K562 (cell line): ENCODE results near the gene GPER1. TPM values are rescaled to one million over a fixed set of nuclear protein-coding genes. Genes with fewer than 3 reads are reported as not detected.

ENCODE experiments used
- ATF1 ChIP-seq, 2 experiments: fragments of 450-650 bp in 1 of 2; IDR thresholded peaks; 2 replicates each; pipeline ENCODE4 v1.6.1; 2016; ENCODE audit warnings: missing compliant biosample characterization in 1 of 2, missing genetic modification characterization in 1 of 2
- EP300 ChIP-seq: IDR thresholded peaks from 2 replicates; pipeline ENCODE4 v1.6.1; 2012; ENCODE audit warnings: low read length, improper control_type of control experiment
- HDAC1 ChIP-seq, 2 experiments: fragments of 450-650 bp; IDR thresholded peaks; 2 replicates each; pipeline ENCODE4 v1.6.1; 2016 to 2017; ENCODE audit warnings: inconsistent platforms in 1 of 2, mild to moderate bottlenecking in 1 of 2, moderate library complexity in 1 of 2
- MTA3 ChIP-seq: fragments of 450-650 bp; formaldehyde crosslinking; IDR thresholded peaks from 2 replicates; pipeline ENCODE4 v1.6.1; 2017; ENCODE audit warnings: mild to moderate bottlenecking, borderline replicate concordance
- NKRF ChIP-seq: fragments of 450-650 bp; IDR thresholded peaks from 2 replicates; pipeline ENCODE4 v1.6.1; 2016; ENCODE audit warnings: borderline replicate concordance
- SNAPC5 ChIP-seq: fragments of 250-450 bp; sonication (Bioruptor Pico); IDR thresholded peaks from 2 replicates; pipeline ENCODE4 v1.8.0; 2021; ENCODE audit warnings: moderate library complexity, mild to moderate bottlenecking, inconsistent platforms
- TGIF2 ChIP-seq: sonication (generic); formaldehyde crosslinking; IDR thresholded peaks from 2 replicates; pipeline ENCODE4 v1.8.1; 2022; ENCODE audit warnings: mild to moderate bottlenecking, missing genetic modification reagents, moderate library complexity
- ZFX ChIP-seq: sonication (generic); formaldehyde crosslinking; IDR thresholded peaks from 2 replicates; pipeline ENCODE4 v1.8.0; 2022; ENCODE audit warnings: mild to moderate bottlenecking, missing genetic modification reagents, moderate library complexity
- ZKSCAN1 ChIP-seq: fragments of 150-350 bp; IDR thresholded peaks from 2 replicates; pipeline ENCODE4 v1.6.1; 2016; ENCODE audit warnings: low read depth, low read length
- ZNF124 ChIP-seq: sonication (generic); formaldehyde crosslinking; IDR thresholded peaks from 2 replicates; pipeline ENCODE4 v1.8.1; 2022; ENCODE audit warnings: missing genetic modification reagents
- ZNF184 ChIP-seq: sonication (generic); formaldehyde crosslinking; IDR thresholded peaks from 2 replicates; pipeline ENCODE4 v1.5.0; 2020; ENCODE audit warnings: missing genetic modification reagents
- ZNF274 ChIP-seq: IDR thresholded peaks from 2 replicates; pipeline ENCODE4 v1.6.1; 2011; ENCODE audit warnings: low read depth, mild to moderate bottlenecking, low read length, moderate library complexity, borderline replicate concordance
- polyA plus RNA-seq, 8 experiments: library from polyadenylated mRNA; depleted of rRNA in 4 of 8; stranded (reverse) in 5 of 8; unstranded in 3 of 8; fragments of >200 nt; fragmentation: Nextera tagmentation in 2 of 8; fragmentation: Illumina TruSeq in 1 of 8; extraction: Ambion mirVana in 2 of 8; extraction: Trizol in 1 of 8; gene quantifications; 2 replicates each; pipeline versions ENCODE4 v1.2.1 to v1.2.3, GENCODE V29; 2011 to 2014; ENCODE audit warnings: inconsistent platforms in 1 of 8, missing spikeins in 1 of 8
- total RNA-seq, 7 experiments: library from RNA; depleted of rRNA in 6 of 7; stranded (reverse); fragments of >200 nt in 6 of 7; fragmentation: Illumina TruSeq in 2 of 7; extraction: Trizol in 2 of 7; gene quantifications; 2 replicates each; pipeline versions ENCODE4 v1.2.1 to v1.2.3, GENCODE V29; 2011 to 2021; ENCODE audit warnings: low replicate concordance in 1 of 7
- TF ChIP-seq, protein P1 (sequence below): fragments of 450-650 bp; IDR thresholded peaks from 2 replicates; pipeline ENCODE4 v1.6.1; 2016; ENCODE audit warnings: mild to moderate bottlenecking, moderate library complexity
- TF ChIP-seq, protein P2 (sequence below): fragments of 450-650 bp; IDR thresholded peaks from 2 replicates; pipeline ENCODE4 v1.6.1; 2018; ENCODE audit warnings: mild to moderate bottlenecking, low read depth; ENCODE audit not compliant: partially characterized antibody

GPER1 gene
- total and polyA plus RNA-seq, 9 of the 15 experiments (the other 6 are each of a cell fraction or from before 2014, with no cell fraction given), result 0.04 to 0.09 (median 0.08) TPM; not detected in 6

- TF ChIP-seq, protein P1, sequence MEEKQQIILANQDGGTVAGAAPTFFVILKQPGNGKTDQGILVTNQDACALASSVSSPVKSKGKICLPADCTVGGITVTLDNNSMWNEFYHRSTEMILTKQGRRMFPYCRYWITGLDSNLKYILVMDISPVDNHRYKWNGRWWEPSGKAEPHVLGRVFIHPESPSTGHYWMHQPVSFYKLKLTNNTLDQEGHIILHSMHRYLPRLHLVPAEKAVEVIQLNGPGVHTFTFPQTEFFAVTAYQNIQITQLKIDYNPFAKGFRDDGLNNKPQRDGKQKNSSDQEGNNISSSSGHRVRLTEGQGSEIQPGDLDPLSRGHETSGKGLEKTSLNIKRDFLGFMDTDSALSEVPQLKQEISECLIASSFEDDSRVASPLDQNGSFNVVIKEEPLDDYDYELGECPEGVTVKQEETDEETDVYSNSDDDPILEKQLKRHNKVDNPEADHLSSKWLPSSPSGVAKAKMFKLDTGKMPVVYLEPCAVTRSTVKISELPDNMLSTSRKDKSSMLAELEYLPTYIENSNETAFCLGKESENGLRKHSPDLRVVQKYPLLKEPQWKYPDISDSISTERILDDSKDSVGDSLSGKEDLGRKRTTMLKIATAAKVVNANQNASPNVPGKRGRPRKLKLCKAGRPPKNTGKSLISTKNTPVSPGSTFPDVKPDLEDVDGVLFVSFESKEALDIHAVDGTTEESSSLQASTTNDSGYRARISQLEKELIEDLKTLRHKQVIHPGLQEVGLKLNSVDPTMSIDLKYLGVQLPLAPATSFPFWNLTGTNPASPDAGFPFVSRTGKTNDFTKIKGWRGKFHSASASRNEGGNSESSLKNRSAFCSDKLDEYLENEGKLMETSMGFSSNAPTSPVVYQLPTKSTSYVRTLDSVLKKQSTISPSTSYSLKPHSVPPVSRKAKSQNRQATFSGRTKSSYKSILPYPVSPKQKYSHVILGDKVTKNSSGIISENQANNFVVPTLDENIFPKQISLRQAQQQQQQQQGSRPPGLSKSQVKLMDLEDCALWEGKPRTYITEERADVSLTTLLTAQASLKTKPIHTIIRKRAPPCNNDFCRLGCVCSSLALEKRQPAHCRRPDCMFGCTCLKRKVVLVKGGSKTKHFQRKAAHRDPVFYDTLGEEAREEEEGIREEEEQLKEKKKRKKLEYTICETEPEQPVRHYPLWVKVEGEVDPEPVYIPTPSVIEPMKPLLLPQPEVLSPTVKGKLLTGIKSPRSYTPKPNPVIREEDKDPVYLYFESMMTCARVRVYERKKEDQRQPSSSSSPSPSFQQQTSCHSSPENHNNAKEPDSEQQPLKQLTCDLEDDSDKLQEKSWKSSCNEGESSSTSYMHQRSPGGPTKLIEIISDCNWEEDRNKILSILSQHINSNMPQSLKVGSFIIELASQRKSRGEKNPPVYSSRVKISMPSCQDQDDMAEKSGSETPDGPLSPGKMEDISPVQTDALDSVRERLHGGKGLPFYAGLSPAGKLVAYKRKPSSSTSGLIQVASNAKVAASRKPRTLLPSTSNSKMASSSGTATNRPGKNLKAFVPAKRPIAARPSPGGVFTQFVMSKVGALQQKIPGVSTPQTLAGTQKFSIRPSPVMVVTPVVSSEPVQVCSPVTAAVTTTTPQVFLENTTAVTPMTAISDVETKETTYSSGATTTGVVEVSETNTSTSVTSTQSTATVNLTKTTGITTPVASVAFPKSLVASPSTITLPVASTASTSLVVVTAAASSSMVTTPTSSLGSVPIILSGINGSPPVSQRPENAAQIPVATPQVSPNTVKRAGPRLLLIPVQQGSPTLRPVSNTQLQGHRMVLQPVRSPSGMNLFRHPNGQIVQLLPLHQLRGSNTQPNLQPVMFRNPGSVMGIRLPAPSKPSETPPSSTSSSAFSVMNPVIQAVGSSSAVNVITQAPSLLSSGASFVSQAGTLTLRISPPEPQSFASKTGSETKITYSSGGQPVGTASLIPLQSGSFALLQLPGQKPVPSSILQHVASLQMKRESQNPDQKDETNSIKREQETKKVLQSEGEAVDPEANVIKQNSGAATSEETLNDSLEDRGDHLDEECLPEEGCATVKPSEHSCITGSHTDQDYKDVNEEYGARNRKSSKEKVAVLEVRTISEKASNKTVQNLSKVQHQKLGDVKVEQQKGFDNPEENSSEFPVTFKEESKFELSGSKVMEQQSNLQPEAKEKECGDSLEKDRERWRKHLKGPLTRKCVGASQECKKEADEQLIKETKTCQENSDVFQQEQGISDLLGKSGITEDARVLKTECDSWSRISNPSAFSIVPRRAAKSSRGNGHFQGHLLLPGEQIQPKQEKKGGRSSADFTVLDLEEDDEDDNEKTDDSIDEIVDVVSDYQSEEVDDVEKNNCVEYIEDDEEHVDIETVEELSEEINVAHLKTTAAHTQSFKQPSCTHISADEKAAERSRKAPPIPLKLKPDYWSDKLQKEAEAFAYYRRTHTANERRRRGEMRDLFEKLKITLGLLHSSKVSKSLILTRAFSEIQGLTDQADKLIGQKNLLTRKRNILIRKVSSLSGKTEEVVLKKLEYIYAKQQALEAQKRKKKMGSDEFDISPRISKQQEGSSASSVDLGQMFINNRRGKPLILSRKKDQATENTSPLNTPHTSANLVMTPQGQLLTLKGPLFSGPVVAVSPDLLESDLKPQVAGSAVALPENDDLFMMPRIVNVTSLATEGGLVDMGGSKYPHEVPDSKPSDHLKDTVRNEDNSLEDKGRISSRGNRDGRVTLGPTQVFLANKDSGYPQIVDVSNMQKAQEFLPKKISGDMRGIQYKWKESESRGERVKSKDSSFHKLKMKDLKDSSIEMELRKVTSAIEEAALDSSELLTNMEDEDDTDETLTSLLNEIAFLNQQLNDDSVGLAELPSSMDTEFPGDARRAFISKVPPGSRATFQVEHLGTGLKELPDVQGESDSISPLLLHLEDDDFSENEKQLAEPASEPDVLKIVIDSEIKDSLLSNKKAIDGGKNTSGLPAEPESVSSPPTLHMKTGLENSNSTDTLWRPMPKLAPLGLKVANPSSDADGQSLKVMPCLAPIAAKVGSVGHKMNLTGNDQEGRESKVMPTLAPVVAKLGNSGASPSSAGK, result peak; percentile 64
- TF ChIP-seq ZNF274 (no peak), ATF1 (CRISPR knock-in tag; IDR thresholded peaks at IDR 0.05) (no peak), ATF1 (tag; IDR thresholded peaks at IDR 0.05) (no peak), HDAC1 (IDR thresholded peaks at IDR 0.05) (0 out of 4 replicates have a peak, but pooled peaks of 1 of the 2 experiments have one; percentile 18), SNAPC5 (CRISPR knock-in tag) (no peak), MTA3 (no peak), EP300 (no peak), ZNF184 (CRISPR knock-in tag) (no peak), NKRF (no peak), ZFX (CRISPR knock-in tag) (no peak), ZNF124 (no peak), ZKSCAN1 (no peak), TGIF2 (CRISPR knock-in tag) (no peak)
- TF ChIP-seq, protein P2, sequence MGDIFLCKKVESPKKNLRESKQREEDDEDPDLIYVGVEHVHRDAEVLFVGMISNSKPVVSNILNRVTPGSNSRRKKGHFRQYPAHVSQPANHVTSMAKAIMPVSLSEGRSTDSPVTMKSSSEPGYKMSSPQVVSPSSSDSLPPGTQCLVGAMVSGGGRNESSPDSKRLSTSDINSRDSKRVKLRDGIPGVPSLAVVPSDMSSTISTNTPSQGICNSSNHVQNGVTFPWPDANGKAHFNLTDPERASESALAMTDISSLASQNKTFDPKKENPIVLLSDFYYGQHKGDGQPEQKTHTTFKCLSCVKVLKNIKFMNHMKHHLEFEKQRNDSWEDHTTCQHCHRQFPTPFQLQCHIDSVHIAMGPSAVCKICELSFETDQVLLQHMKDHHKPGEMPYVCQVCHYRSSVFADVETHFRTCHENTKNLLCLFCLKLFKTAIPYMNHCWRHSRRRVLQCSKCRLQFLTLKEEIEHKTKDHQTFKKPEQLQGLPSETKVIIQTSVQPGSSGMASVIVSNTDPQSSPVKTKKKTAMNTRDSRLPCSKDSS, result no peak
These were observed 47.1 kb upstream of the GPER1 start (continued) for GRCh38 chr7:1040790-1041189.
